Calu3 (cell line): Measurements from ENCODE around the gene RFPL3. TPM values are rescaled to one million over a fixed set of nuclear protein-coding genes. Genes with fewer than 3 reads are reported as not detected.

Experiments
- BruUV-seq: library from RNA; stranded (reverse); fragments of 400-500 nt; replicated peaks from 2 replicates; lab custom pipeline; 2021; lab: Mats Ljungman, UMichigan
- CTCF ChIA-PET: fragments of 300-600 bp; sonication (Branson Sonifier 250); formaldehyde crosslinking; loops from one replicate; lab custom pipeline; 2022; ENCODE audit warnings: antibody characterized with exemption; lab: Charles Lee
- DNase-seq: peaks from one replicate; pipeline ENCODE4 v3.0.0; 2022
- H3K27ac Mint-ChIP-seq: one replicate; pipeline ENCODE4 v1.8.0; 2022; ENCODE audit warnings: mixed read lengths; ENCODE audit not compliant: unreplicated experiment
- H3K27me3 Mint-ChIP-seq: one replicate; pipeline ENCODE4 v1.8.0; 2022; ENCODE audit warnings: mixed read lengths; ENCODE audit not compliant: unreplicated experiment
- H3K36me3 Mint-ChIP-seq: one replicate; pipeline ENCODE4 v1.8.0; 2022; ENCODE audit warnings: mild to moderate bottlenecking, moderate library complexity, mixed read lengths; ENCODE audit not compliant: insufficient read depth, unreplicated experiment
- H3K4me1 Mint-ChIP-seq: one replicate; pipeline ENCODE4 v1.8.0; 2022; ENCODE audit warnings: mild to moderate bottlenecking, low read depth, mixed read lengths; ENCODE audit not compliant: unreplicated experiment
- H3K4me3 Mint-ChIP-seq: one replicate; pipeline ENCODE4 v1.8.0; 2022; ENCODE audit warnings: mild to moderate bottlenecking, low read depth, moderate library complexity, mixed read lengths; ENCODE audit not compliant: unreplicated experiment
- H3K9me3 Mint-ChIP-seq: one replicate; pipeline ENCODE4 v1.8.0; 2022; ENCODE audit warnings: low read depth, mixed read lengths; ENCODE audit not compliant: unreplicated experiment
- intact Hi-C: fragments of 100-400 bp; cut with micrococcal nuclease; formaldehyde crosslinking; loops from one replicate; pipeline ENCODE4 v1.10.0; 2022; ENCODE audit not compliant: unreplicated experiment
- total RNA-seq: library from RNA; stranded (reverse); gene quantifications from 2 replicates; pipeline ENCODE4 v1.2.3, GENCODE V29; 2022
- TF ChIP-seq, protein P1 (sequence below): fragments of 200-600 bp; IDR thresholded peaks from one replicate; pipeline ENCODE4 v1.8.0; 2022; ENCODE audit warnings: antibody characterized with exemption; ENCODE audit not compliant: unreplicated experiment

The RFPL3 gene
- total RNA-seq, 1 experiment from 2014 or later = not detected

GRCh38 chr22:32364210-32364609 lies 6.5 kb downstream of the RFPL3 start:
- no peak overlapping the region for H3K27ac Mint-ChIP-seq
- BruUV-seq = no TSS peak
- TF ChIP-seq, protein P1, sequence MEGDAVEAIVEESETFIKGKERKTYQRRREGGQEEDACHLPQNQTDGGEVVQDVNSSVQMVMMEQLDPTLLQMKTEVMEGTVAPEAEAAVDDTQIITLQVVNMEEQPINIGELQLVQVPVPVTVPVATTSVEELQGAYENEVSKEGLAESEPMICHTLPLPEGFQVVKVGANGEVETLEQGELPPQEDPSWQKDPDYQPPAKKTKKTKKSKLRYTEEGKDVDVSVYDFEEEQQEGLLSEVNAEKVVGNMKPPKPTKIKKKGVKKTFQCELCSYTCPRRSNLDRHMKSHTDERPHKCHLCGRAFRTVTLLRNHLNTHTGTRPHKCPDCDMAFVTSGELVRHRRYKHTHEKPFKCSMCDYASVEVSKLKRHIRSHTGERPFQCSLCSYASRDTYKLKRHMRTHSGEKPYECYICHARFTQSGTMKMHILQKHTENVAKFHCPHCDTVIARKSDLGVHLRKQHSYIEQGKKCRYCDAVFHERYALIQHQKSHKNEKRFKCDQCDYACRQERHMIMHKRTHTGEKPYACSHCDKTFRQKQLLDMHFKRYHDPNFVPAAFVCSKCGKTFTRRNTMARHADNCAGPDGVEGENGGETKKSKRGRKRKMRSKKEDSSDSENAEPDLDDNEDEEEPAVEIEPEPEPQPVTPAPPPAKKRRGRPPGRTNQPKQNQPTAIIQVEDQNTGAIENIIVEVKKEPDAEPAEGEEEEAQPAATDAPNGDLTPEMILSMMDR = no peak
- intact Hi-C loops = no loop called here
- CTCF ChIA-PET = no interaction called here
- no peaks in the 10 kb centered on the region for H3K4me1 Mint-ChIP-seq
- H3K9me3 Mint-ChIP-seq = no peaks in the 10 kb centered on the region
- H3K4me3 Mint-ChIP-seq = no peak overlapping the region
- H3K27me3 Mint-ChIP-seq = peaks cover 87% of the 10 kb centered on the region
- no peak for DNase-seq
- H3K36me3 Mint-ChIP-seq = no peaks in the 10 kb centered on the region

- TF ChIP-seq, protein P1 = no peak
- Mint-ChIP-seq H3K9me3 (no peaks in the 10 kb centered on the region), H3K27ac (no peak overlapping the region), H3K36me3 (no peaks in the 10 kb centered on the region), H3K4me1 (no peaks in the 10 kb centered on the region), H3K27me3 (peaks cover 35% of the 10 kb centered on the region), H3K4me3 (no peak overlapping the region)
- no peak for DNase-seq
- CTCF ChIA-PET = no interaction called here
- BruUV-seq = no TSS peak
- intact Hi-C loops = loop anchor here (10.0 kb wide), 1 partner anchor 401 kb away; no protein-coding TSS in a partner anchor
Measured at GRCh38 chr22:32375678-32376450, 18.2 kb downstream of the RFPL3 start.

GRCh38 chr22:32376681-32377080 lies 19.0 kb downstream of the RFPL3 start:
- H3K36me3 Mint-ChIP-seq = no peaks in the 10 kb centered on the region
- H3K9me3 Mint-ChIP-seq = no peaks in the 10 kb centered on the region

GRCh38 chr22:32378707-32379272 lies 21.1 kb downstream of the RFPL3 start:
- peak; percentile 59 for DNase-seq
- H3K36me3 Mint-ChIP-seq = peaks cover 1% of the 10 kb centered on the region
- CTCF ChIA-PET = no interaction called here
- intact Hi-C loops = loop anchor here (10.0 kb wide), 1 partner anchor 404 kb away; no protein-coding TSS in a partner anchor
- H3K27me3 Mint-ChIP-seq = peaks cover 35% of the 10 kb centered on the region
- H3K4me3 Mint-ChIP-seq = no peak overlapping the region
- TF ChIP-seq, protein P1 = peak; percentile 82
- no TSS peak for BruUV-seq
- no peak overlapping the region for H3K27ac Mint-ChIP-seq
- no peaks in the 10 kb centered on the region for H3K9me3 Mint-ChIP-seq
- no peaks in the 10 kb centered on the region for H3K4me1 Mint-ChIP-seq

More at GRCh38 chr22:32376681-32377080, 19.0 kb downstream of the RFPL3 start:
- no peak for DNase-seq
- Mint-ChIP-seq H3K4me3 (no peak overlapping the region), H3K27me3 (peaks cover 35% of the 10 kb centered on the region), H3K27ac (no peak overlapping the region), H3K4me1 (no peaks in the 10 kb centered on the region)
- no TSS peak for BruUV-seq
- CTCF ChIA-PET = no interaction called here
- TF ChIP-seq, protein P1 = no peak
- intact Hi-C loops = loop anchor here (10.0 kb wide), 1 partner anchor 402 kb away; no protein-coding TSS in a partner anchor
